Stimulated activated CD8-positive, alpha-beta memory T cell treated with anti-CD3 and anti-CD28 coated beads, Interleukin-12 subunit alpha, Interleukin-12 subunit beta, amount 100 ng/mL, for 24 hours (primary cell): ENCODE data around the gene HLCS.

Experiments
- DNase-seq: peaks from one replicate; pipeline ENCODE4 v3.0.0-alpha.2; 2020; ENCODE audit errors: extremely low read depth

Gene HLCS

GRCh38 chr21:36813052-36813451, 153.4 kb downstream of the HLCS start:
- no peak for DNase-seq

- no peak for DNase-seq
Measured at GRCh38 chr21:36811762-36812161, 154.7 kb downstream of the HLCS start.

- no peak for DNase-seq
Measured at GRCh38 chr21:36810443-36810842, 156.0 kb downstream of the HLCS start.

GRCh38 chr21:36807422-36807928, 159.0 kb downstream of the HLCS start:
- no peak for DNase-seq

GRCh38 chr21:36806103-36806502, 160.4 kb downstream of the HLCS start:
- no peak for DNase-seq

GRCh38 chr21:36804874-36805611, 161.4 kb downstream of the HLCS start:
- DNase-seq: no peak

- DNase-seq: no peak
Measured at GRCh38 chr21:36803816-36804439, 162.5 kb downstream of the HLCS start.

- no peak for DNase-seq
Measured at GRCh38 chr21:36803051-36803645, 163.3 kb downstream of the HLCS start.

GRCh38 chr21:36800734-36801133, 165.7 kb downstream of the HLCS start:
- no peak for DNase-seq

GRCh38 chr21:36799869-36800268, 166.6 kb downstream of the HLCS start:
- DNase-seq: no peak

GRCh38 chr21:36798491-36798890, 168.0 kb downstream of the HLCS start:
- DNase-seq: no peak

GRCh38 chr21:36796070-36796469, 170.4 kb downstream of the HLCS start:
- DNase-seq: no peak

GRCh38 chr21:36792505-36792967, 173.9 kb downstream of the HLCS start:
- no peak for DNase-seq

GRCh38 chr21:36791695-36792470, 174.6 kb downstream of the HLCS start:
- no peak for DNase-seq

- no peak for DNase-seq
Measured at GRCh38 chr21:36791180-36791579, 175.3 kb downstream of the HLCS start.

GRCh38 chr21:36790616-36791015, 175.9 kb downstream of the HLCS start:
- no peak for DNase-seq

- DNase-seq: no peak
Measured at GRCh38 chr21:36788120-36788638, 178.3 kb downstream of the HLCS start.

- DNase-seq: no peak
Measured at GRCh38 chr21:36786186-36786585, 180.3 kb downstream of the HLCS start.

GRCh38 chr21:36785615-36786014, 180.9 kb downstream of the HLCS start:
- no peak for DNase-seq

- no peak for DNase-seq
Measured at GRCh38 chr21:36784947-36785346, 181.5 kb downstream of the HLCS start.

- DNase-seq: no peak
Measured at GRCh38 chr21:36783612-36784374, 182.7 kb downstream of the HLCS start.
